ENCODE results near the gene GNG3. TPM values are rescaled to one million over a fixed set of nuclear protein-coding genes. Genes with fewer than 3 reads are reported as not detected.

The GNG3 gene
- total RNA-seq, 1 experiment from 2014 or later: not detected

GRCh38 chr11:62753736-62754603 lies 46.5 kb downstream of the GNG3 start, which contains the start of gene ZBTB3:
Gene ZBTB3, minus strand, starts transcription at chr11:62754160. Its CDS starts 496 bp downstream, at chr11:62753664.
- Histone ChIP-seq H3K4me2 (ENCODE audit: low read length) (peak within 1 kb of the TSS; percentile 81), H3K36me3 (ENCODE audit: low read depth, low read length) (peaks cover 4% of the 10 kb centered on the region; the same call in 1 of the 2 replicates), H3K79me2 (ENCODE audit: low read length) (peaks cover 10% of the 10 kb centered on the region; the same call in 1 of the 2 replicates), H2AFZ (ENCODE audit: low read length) (peak within 1 kb of the TSS; percentile 94), H4K20me1 (ENCODE audit: low read length) (no peaks in the 10 kb centered on the region), H3F3A (ENCODE audit: low read length, unreplicated experiment) (no peaks in the 10 kb centered on the region), H3K4me3 (ENCODE audit: low read length) (peak within 1 kb of the TSS; percentile 87), H3K9me2 (replicated peaks; ENCODE audit: low read length) (no peaks in the 10 kb centered on the region), H3K27me3 (ENCODE audit: low read length) (no peaks in the 10 kb centered on the region), H3K9me3 (ENCODE audit: low read length) (no peaks in the 10 kb centered on the region), H3K9ac (ENCODE audit: low read length) (peak within 1 kb of the TSS; percentile 87), H3K4me1 (ENCODE audit: insufficient read depth, low read length) (peaks cover 16% of the 10 kb centered on the region), H3K27ac (ENCODE audit: low read length) (peak within 1 kb of the TSS; percentile 73)
- DNase-seq (peak; percentile 99), ATAC-seq (peak; percentile 98)
- intact Hi-C loops (cut with micrococcal nuclease): loop anchor here (1.0 kb wide), 1 partner anchor 26 kb away; the partner anchor contains the start of gene TTC9C
- CTCF ChIA-PET: interaction anchor here (0.5 to 1.3 kb wide), 6 partner anchors 17 to 73 kb away, joined by 3 to 13 read pairs (median 3); partner anchors contain the start of genes TAF6L and TMEM179B
- TF ChIP-seq EZH2 (IDR thresholded peaks at IDR 0.05; ENCODE audit: low read length, unreplicated experiment): no peak
- no peak for TF ChIP-seq EZH2phosphoT487 (IDR thresholded peaks at IDR 0.05; ENCODE audit: borderline replicate concordance, low read length)
- TF ChIP-seq CTCF (conservative IDR thresholded peaks at IDR 0.05; ENCODE audit: low read depth, low read length): no peak
- POLR2A ChIA-PET (ENCODE audit: unreplicated experiment): interaction anchor here (0.5 to 1.5 kb wide), 19 partner anchors 8 to 927 kb away, joined by 3 to 21 read pairs (median 4); partner anchors contain the start of genes BSCL2, C11orf98, CSKMT and EEF1G
- no TSS peak for BruUV-seq (replicated peaks)

GRCh38 chr11:62755086-62755615 lies 47.7 kb downstream of the GNG3 start:
- no peak overlapping the region for H3K27ac ChIP-seq (ENCODE audit: low read length)
- POLR2A ChIA-PET (ENCODE audit: unreplicated experiment): no interaction called here
- H3K4me2 ChIP-seq (ENCODE audit: low read length): no peak overlapping the region

More at GRCh38 chr11:62755086-62755615, 47.7 kb downstream of the GNG3 start:
- CTCF ChIA-PET: no interaction called here
- Histone ChIP-seq H3F3A (ENCODE audit: low read length, unreplicated experiment) (no peaks in the 10 kb centered on the region), H3K9me2 (replicated peaks; ENCODE audit: low read length) (no peaks in the 10 kb centered on the region), H3K4me3 (ENCODE audit: low read length) (no peak overlapping the region), H3K9ac (ENCODE audit: low read length) (no peak overlapping the region), H4K20me1 (ENCODE audit: low read length) (no peaks in the 10 kb centered on the region), H3K27me3 (ENCODE audit: low read length) (no peaks in the 10 kb centered on the region), H3K9me3 (ENCODE audit: low read length) (no peaks in the 10 kb centered on the region), H2AFZ (ENCODE audit: low read length) (no peak overlapping the region), H3K79me2 (ENCODE audit: low read length) (peaks cover 10% of the 10 kb centered on the region; the same call in 1 of the 2 replicates), H3K36me3 (ENCODE audit: low read depth, low read length) (no peaks in the 10 kb centered on the region), H3K4me1 (ENCODE audit: insufficient read depth, low read length) (peaks cover 16% of the 10 kb centered on the region)
- BruUV-seq (replicated peaks): no TSS peak
- TF ChIP-seq EZH2phosphoT487 (IDR thresholded peaks at IDR 0.05; ENCODE audit: borderline replicate concordance, low read length) (no peak), CTCF (conservative IDR thresholded peaks at IDR 0.05; ENCODE audit: low read depth, low read length) (no peak), EZH2 (IDR thresholded peaks at IDR 0.05; ENCODE audit: low read length, unreplicated experiment) (no peak)
- ATAC-seq: no peak
- intact Hi-C loops (cut with micrococcal nuclease): no loop called here
- DNase-seq: no peak
